CD14-positive monocyte (primary cell): ENCODE results near the gene GPC5. TPM values are rescaled to one million over a fixed set of nuclear protein-coding genes. Genes with fewer than 3 reads are reported as not detected.
A peak's percentile ranks its signal among the peaks of the same experiment; 100 is the strongest.

ENCODE experiments used
- DNase-seq, 3 donors: peaks; one replicate each; pipeline ENCODE4 v3.0.0-alpha.2; 2011 to 2022
- H2AFZ ChIP-seq: 2 replicates; pipeline ENCODE4 v1.6.0; 2012; ENCODE audit warnings: mild to moderate bottlenecking, low read depth, low read length, inconsistent platforms; ENCODE audit not compliant: insufficient read depth, poor library complexity, severe bottlenecking
- H3K27ac ChIP-seq, 2 donors: 1 replicate in 1 of 2; 2 replicates in 1 of 2; pipeline ENCODE4 v1.5.1; 2012 to 2013; ENCODE audit warnings: low read length in 2 of 2, control low read depth in 1 of 2, inconsistent platforms in 1 of 2, low read depth in 1 of 2, mild to moderate bottlenecking in 1 of 2
- H3K27me3 ChIP-seq, 2 donors: one replicate each; pipeline versions ENCODE4 v1.6.0 to v1.6.1; 2011 to 2013; ENCODE audit warnings: low read length in 2 of 2; ENCODE audit not compliant: control insufficient read depth in 2 of 2, insufficient read depth in 2 of 2
- H3K36me3 ChIP-seq, 2 donors: replicated peaks in 1 of 2; 1 replicate in 1 of 2; 2 replicates in 1 of 2; pipeline versions ENCODE4 v1.5.1 to v1.6.1; 2012 to 2013; ENCODE audit warnings: low read length in 2 of 2, control low read depth in 1 of 2, inconsistent platforms in 1 of 2, mild to moderate bottlenecking in 1 of 2; ENCODE audit not compliant: insufficient read depth in 2 of 2, control insufficient read depth in 1 of 2
- H3K4me1 ChIP-seq, 2 donors: 1 replicate in 1 of 2; 2 replicates in 1 of 2; pipeline versions ENCODE4 v1.5.1 to v1.6.1; 2012 to 2013; ENCODE audit warnings: low read length in 2 of 2, control low read depth in 1 of 2, inconsistent platforms in 1 of 2, mild to moderate bottlenecking in 1 of 2, moderate library complexity in 1 of 2; ENCODE audit not compliant: insufficient read depth in 2 of 2, control insufficient read depth in 1 of 2
- H3K4me2 ChIP-seq: replicated peaks from 2 replicates; pipeline ENCODE3; 2012; ENCODE audit warnings: low read length, moderate library complexity, mild to moderate bottlenecking; ENCODE audit not compliant: poor library complexity, severe bottlenecking; ENCODE audit errors: extremely low read depth
- H3K4me3 ChIP-seq, 3 experiments: fragments of 200-600 bp in 1 of 3; sonication (generic) in 1 of 3; replicated peaks in 1 of 3; 1 replicate in 2 of 3; 2 replicates in 1 of 3; pipeline ENCODE4 v1.5.1; 2011 to 2013; ENCODE audit warnings: low read length in 3 of 3, mild to moderate bottlenecking in 3 of 3, control low read depth in 2 of 3, low read depth in 2 of 3, inconsistent platforms in 1 of 3, moderate library complexity in 1 of 3
- H3K79me2 ChIP-seq: 2 replicates; pipeline ENCODE4 v1.6.0; 2012; ENCODE audit warnings: mild to moderate bottlenecking, control low read depth, inconsistent platforms, low read length, moderate library complexity; ENCODE audit not compliant: insufficient read depth
- H3K9ac ChIP-seq: 2 replicates; pipeline ENCODE4 v1.6.0; 2017; ENCODE audit warnings: low read length, mild to moderate bottlenecking; ENCODE audit not compliant: insufficient read depth, poor library complexity, severe bottlenecking
- H3K9me3 ChIP-seq, 2 donors: replicated peaks in 1 of 2; 1 replicate in 1 of 2; 2 replicates in 1 of 2; pipeline versions ENCODE4 v1.5.1 to v1.6.1; 2012 to 2013; ENCODE audit warnings: low read length in 2 of 2, control low read depth in 1 of 2; ENCODE audit not compliant: control insufficient read depth in 1 of 2, insufficient read depth in 1 of 2
- H4K20me1 ChIP-seq: 2 replicates; pipeline ENCODE4 v1.6.0; 2012; ENCODE audit warnings: mild to moderate bottlenecking, low read length, control low read depth, moderate library complexity; ENCODE audit not compliant: insufficient read depth
- H3K27ac Mint-ChIP-seq, 7 donors: one replicate each; pipeline ENCODE4 v1.8.0; 2020; ENCODE audit warnings: mild to moderate bottlenecking in 7 of 7, mixed read lengths in 7 of 7, moderate library complexity in 6 of 7, inconsistent platforms in 2 of 7
- H3K27me3 Mint-ChIP-seq, 3 donors: one replicate each; pipeline ENCODE4 v1.8.0; 2021 to 2022; ENCODE audit warnings: low read depth in 3 of 3, mild to moderate bottlenecking in 3 of 3, mixed read lengths in 3 of 3, moderate library complexity in 3 of 3, inconsistent platforms in 1 of 3
- H3K36me3 Mint-ChIP-seq, 2 donors: one replicate each; pipeline ENCODE4 v1.8.0; 2020; ENCODE audit warnings: mixed read lengths in 2 of 2, inconsistent platforms in 1 of 2, mild to moderate bottlenecking in 1 of 2
- H3K4me1 Mint-ChIP-seq: one replicate; pipeline ENCODE4 v1.8.0; 2020; ENCODE audit warnings: mild to moderate bottlenecking, mixed read lengths
- H3K4me3 Mint-ChIP-seq, 2 donors: one replicate each; pipeline ENCODE4 v1.8.0; 2020; ENCODE audit warnings: mild to moderate bottlenecking in 2 of 2, mixed read lengths in 2 of 2, moderate library complexity in 1 of 2
- H3K9me3 Mint-ChIP-seq, 7 donors: one replicate each; pipeline ENCODE4 v1.8.0; 2020 to 2022; ENCODE audit warnings: mixed read lengths in 7 of 7, mild to moderate bottlenecking in 6 of 7, moderate library complexity in 6 of 7, inconsistent platforms in 2 of 7
- CTCF ChIP-seq: fragments of 200-600 bp; IDR thresholded peaks from one replicate; pipeline ENCODE4 v1.8.0; 2022; ENCODE audit warnings: antibody characterized with exemption, mild to moderate bottlenecking
- WGBS: methylation state at CpG from one replicate; pipeline ENCODE4 v1.1.5; 2013; ENCODE audit warnings: missing lambda C conversion rate; ENCODE audit not compliant: insufficient coverage; 5-methylcytosine and 5-hydroxymethylcytosine counted together
- intact Hi-C, 2 donors: fragments of 100-400 bp; cut with micrococcal nuclease; formaldehyde crosslinking; loops; one replicate each; pipeline versions ENCODE4 v1.15.0 to v1.15.1; 2023
- polyA plus RNA-seq, 3 donors: library from polyadenylated mRNA; depleted of rRNA in 1 of 3; unstranded in 2 of 3; stranded (reverse) in 1 of 3; fragments of 300-500 nt in 2 of 3; fragments of >200 nt in 1 of 3; fragmentation: Illumina TruSeq in 2 of 3; gene quantifications; 1 replicate in 2 of 3; 2 replicates in 1 of 3; pipeline ENCODE4 v1.2.3, GENCODE V29; 2012 to 2021

Gene GPC5
- polyA plus RNA-seq, 3 donors, result not detected

GRCh38 chr13:92806215-92806614 lies 1407.8 kb downstream of the GPC5 start:
- no peak for TF ChIP-seq CTCF
- Histone ChIP-seq H3K4me3 (peak overlapping the region in 2 of 3 experiments; percentile 39 to 49), H3K9me3 (peaks cover 0 to 3% of the 10 kb centered on the region in 2 donors), H3K27ac (no peak overlapping the region), H3K4me1 (no peaks in the 10 kb centered on the region), H3K27me3 (no peaks in the 10 kb centered on the region), H4K20me1 (no peaks in the 10 kb centered on the region), H3K9ac (no peak overlapping the region), H3K36me3 (no peaks in the 10 kb centered on the region), H2AFZ (peak overlapping the region; percentile 42), H3K79me2 (no peaks in the 10 kb centered on the region), H3K4me2 (peak overlapping the region; percentile 16)
- no peak overlapping the region for H3K27ac Mint-ChIP-seq
- WGBS, result no CpG with 5 or more reads among the region's 4 CpGs
- H3K9me3 Mint-ChIP-seq, result peaks cover 0 to 4% (median 0%) of the 10 kb centered on the region in 7 donors
- H3K27me3 Mint-ChIP-seq, result peaks cover 0 to 3% (median 0%) of the 10 kb centered on the region in 3 donors
- H3K4me1 Mint-ChIP-seq, result no peaks in the 10 kb centered on the region
- no peaks in the 10 kb centered on the region for H3K36me3 Mint-ChIP-seq
- H3K4me3 Mint-ChIP-seq, result peak overlapping the region in 1 of 2 donors; percentile 17
- DNase-seq, result no peak
- intact Hi-C loops, result no loop called here

GRCh38 chr13:92807353-92807752 lies 1408.9 kb downstream of the GPC5 start:
- TF ChIP-seq CTCF, result no peak
- Mint-ChIP-seq H3K4me1 (no peaks in the 10 kb centered on the region), H3K36me3 (no peaks in the 10 kb centered on the region), H3K27me3 (peaks cover 0 to 3% (median 0%) of the 10 kb centered on the region in 3 donors), H3K4me3 (no peak overlapping the region), H3K27ac (no peak overlapping the region), H3K9me3 (peaks cover 0 to 4% (median 0%) of the 10 kb centered on the region in 7 donors)
- no peaks in the 10 kb centered on the region for H3K79me2 ChIP-seq
- intact Hi-C loops, result no loop called here
- no peaks in the 10 kb centered on the region for H3K36me3 ChIP-seq
- H3K27me3 ChIP-seq, result no peaks in the 10 kb centered on the region
- no peak overlapping the region for H3K9ac ChIP-seq
- no peak overlapping the region for H3K27ac ChIP-seq
- peaks cover 0 to 3% of the 10 kb centered on the region in 2 donors for H3K9me3 ChIP-seq
- H3K4me3 ChIP-seq, result no peak overlapping the region
- WGBS, result 100% methylated on average over 2 of the region's 3 CpGs
- H4K20me1 ChIP-seq, result no peaks in the 10 kb centered on the region
- no peak overlapping the region for H3K4me2 ChIP-seq
- H3K4me1 ChIP-seq, result no peaks in the 10 kb centered on the region
- DNase-seq, result no peak
- H2AFZ ChIP-seq, result no peak overlapping the region
